ENCODE measurements around the gene SNX2. TPM values are rescaled to one million over a fixed set of nuclear protein-coding genes. Genes with fewer than 3 reads are reported as not detected.
"Not testable (repeated sequence)": the region's sequence is repeated elsewhere in the genome, so short reads cannot be mapped to it uniquely, and the experiment has no call there.

SNX2 gene
- total RNA-seq, 1 donor from 2014 or later, result 67.3 TPM

GRCh38 chr5:122849771-122850170 is 74.9 kb downstream of the SNX2 start:
- Mint-ChIP-seq H3K4me1 (ENCODE audit: unreplicated experiment) (peaks cover 21% of the 10 kb centered on the region), H3K4me3 (peak overlapping the region; percentile 14), H3K27ac (peak overlapping the region; percentile 82), H3K27me3 (no peaks in the 10 kb centered on the region), H3K36me3 (peaks cover 3% of the 10 kb centered on the region), H3K9me3 (no peaks in the 10 kb centered on the region)
- no peak for DNase-seq (ENCODE audit: extremely low spot score, unreplicated experiment)
- TF ChIP-seq CTCF (conservative IDR thresholded peaks at IDR 0.05), result no peak

- not testable (repeated sequence) for H3K9me3 Mint-ChIP-seq; H3K4me1 Mint-ChIP-seq (ENCODE audit: unreplicated experiment); DNase-seq (ENCODE audit: extremely low spot score, unreplicated experiment); H3K4me3 Mint-ChIP-seq; H3K27me3 Mint-ChIP-seq; H3K27ac Mint-ChIP-seq
- peaks cover 11% of the 10 kb centered on the region for H3K36me3 Mint-ChIP-seq
Measured at GRCh38 chr5:122857538-122857937, 82.7 kb downstream of the SNX2 start.

- no peak overlapping the region for H3K4me3 Mint-ChIP-seq
- no peaks in the 10 kb centered on the region for H3K27me3 Mint-ChIP-seq
- H3K9me3 Mint-ChIP-seq, result peaks cover 6% of the 10 kb centered on the region
- no peak for DNase-seq (ENCODE audit: extremely low spot score, unreplicated experiment)
- peaks cover 14% of the 10 kb centered on the region for H3K36me3 Mint-ChIP-seq
- no peak for TF ChIP-seq CTCF (conservative IDR thresholded peaks at IDR 0.05)
- H3K27ac Mint-ChIP-seq, result no peak overlapping the region
- peaks cover 10% of the 10 kb centered on the region for H3K4me1 Mint-ChIP-seq (ENCODE audit: unreplicated experiment)
Measured at GRCh38 chr5:122858451-122858850, 83.6 kb downstream of the SNX2 start.

DNA sequence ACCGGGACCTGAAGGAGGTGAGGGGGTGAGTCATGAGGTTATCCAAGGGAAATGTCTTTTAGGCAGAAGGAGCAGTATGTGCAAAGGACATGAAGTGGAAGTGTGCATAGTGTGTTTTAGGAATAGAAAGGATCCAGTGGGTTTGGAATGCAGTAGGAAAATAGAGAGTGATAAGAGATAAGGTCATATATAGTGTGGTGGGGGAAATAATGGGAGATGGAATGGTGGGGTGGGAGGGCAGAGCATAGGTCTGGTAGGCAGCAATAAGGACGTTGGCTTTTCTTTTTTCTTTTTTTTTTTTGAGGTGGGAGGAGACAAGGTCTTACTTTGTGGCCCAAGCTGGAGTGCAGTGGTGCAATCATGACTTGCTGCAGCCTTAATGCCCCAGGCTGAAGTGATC is 88.4 kb downstream of the SNX2 start:
- H3K27ac Mint-ChIP-seq, result no peak overlapping the region
- peaks cover 23% of the 10 kb centered on the region for H3K36me3 Mint-ChIP-seq
- H3K4me3 Mint-ChIP-seq, result no peak overlapping the region
- H3K27me3 Mint-ChIP-seq, result no peaks in the 10 kb centered on the region
- peaks cover 6% of the 10 kb centered on the region for H3K4me1 Mint-ChIP-seq (ENCODE audit: unreplicated experiment)
- H3K9me3 Mint-ChIP-seq, result peaks cover 6% of the 10 kb centered on the region
- no peak for DNase-seq (ENCODE audit: extremely low spot score, unreplicated experiment)
- TF ChIP-seq CTCF (conservative IDR thresholded peaks at IDR 0.05), result no peak

DNA sequence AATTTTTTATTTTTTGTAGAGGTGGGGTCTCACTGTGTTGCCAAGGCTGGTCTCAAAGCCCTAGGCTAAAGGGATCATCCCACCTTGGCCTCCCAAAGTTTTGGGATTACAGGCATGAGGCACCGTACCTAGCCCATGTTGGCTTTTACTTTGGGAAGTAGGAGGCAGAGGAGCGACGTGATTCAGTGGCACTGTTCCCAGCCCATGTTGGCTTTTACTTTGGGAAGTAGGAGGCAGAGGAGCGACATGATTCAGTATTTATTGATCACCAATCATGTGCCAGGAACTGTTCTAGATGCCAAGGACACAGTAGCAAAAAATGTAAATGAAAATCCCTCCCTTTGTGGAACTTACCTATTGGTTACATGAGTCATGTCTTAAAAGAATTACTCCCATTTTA is 88.8 kb downstream of the SNX2 start:
- Mint-ChIP-seq H3K27me3 (no peaks in the 10 kb centered on the region), H3K27ac (no peak overlapping the region), H3K9me3 (peaks cover 6% of the 10 kb centered on the region), H3K4me3 (no peak overlapping the region), H3K4me1 (ENCODE audit: unreplicated experiment) (peaks cover 6% of the 10 kb centered on the region), H3K36me3 (peaks cover 23% of the 10 kb centered on the region)
- no peak for DNase-seq (ENCODE audit: extremely low spot score, unreplicated experiment)
- TF ChIP-seq CTCF (conservative IDR thresholded peaks at IDR 0.05), result no peak

GRCh38 chr5:122864400-122864799 is 89.5 kb downstream of the SNX2 start:
- TF ChIP-seq CTCF (conservative IDR thresholded peaks at IDR 0.05), result no peak
- peaks cover 23% of the 10 kb centered on the region for H3K36me3 Mint-ChIP-seq
- DNase-seq (ENCODE audit: extremely low spot score, unreplicated experiment), result no peak
- peaks cover 6% of the 10 kb centered on the region for H3K9me3 Mint-ChIP-seq
- H3K27ac Mint-ChIP-seq, result no peak overlapping the region
- no peaks in the 10 kb centered on the region for H3K27me3 Mint-ChIP-seq
- H3K4me3 Mint-ChIP-seq, result no peak overlapping the region
- H3K4me1 Mint-ChIP-seq (ENCODE audit: unreplicated experiment), result peaks cover 6% of the 10 kb centered on the region
